Endothelial cell (in vitro differentiated cells): ENCODE measurements around the gene TGFB2. TPM values are rescaled to one million over a fixed set of nuclear protein-coding genes. Genes with fewer than 3 reads are reported as not detected.

Experiments used
- DNase-seq: peaks from one replicate; pipeline ENCODE4 v3.0.0; 2021; ENCODE audit warnings: low spot score
- H3K27ac Mint-ChIP-seq: one replicate; pipeline ENCODE4 v1.8.0; 2021; ENCODE audit warnings: mixed read lengths, inconsistent platforms; ENCODE audit not compliant: unreplicated experiment
- H3K27me3 Mint-ChIP-seq: one replicate; pipeline ENCODE4 v1.8.0; 2021; ENCODE audit warnings: mild to moderate bottlenecking, moderate library complexity, mixed read lengths, inconsistent platforms; ENCODE audit not compliant: unreplicated experiment
- H3K36me3 Mint-ChIP-seq: one replicate; pipeline ENCODE4 v1.8.0; 2021; ENCODE audit warnings: mild to moderate bottlenecking, low read depth, mixed read lengths, inconsistent platforms; ENCODE audit not compliant: unreplicated experiment
- H3K4me1 Mint-ChIP-seq: one replicate; pipeline ENCODE4 v1.8.0; 2021; ENCODE audit warnings: mild to moderate bottlenecking, mixed read lengths, inconsistent platforms; ENCODE audit not compliant: unreplicated experiment
- H3K4me3 Mint-ChIP-seq: one replicate; pipeline ENCODE4 v1.8.0; 2021; ENCODE audit warnings: mild to moderate bottlenecking, mixed read lengths, inconsistent platforms; ENCODE audit not compliant: unreplicated experiment
- H3K9me3 Mint-ChIP-seq: one replicate; pipeline ENCODE4 v1.8.0; 2021; ENCODE audit warnings: mixed read lengths, inconsistent platforms; ENCODE audit not compliant: unreplicated experiment
- total RNA-seq: library from RNA; stranded (reverse); fragmentation: NEBNext Ultra II Directional; extraction: Animal tissue kit (Norgen Biotek cat#: 25700); gene quantifications from one replicate; pipeline ENCODE4 v1.2.1, GENCODE V29; 2021; ENCODE audit not compliant: unreplicated experiment
- TF ChIP-seq, protein P1 (sequence below): fragments of 200-600 bp; sonication (generic); IDR thresholded peaks from one replicate; pipeline ENCODE4 v1.5.0; 2021; ENCODE audit warnings: antibody characterized with exemption; ENCODE audit not compliant: unreplicated experiment

Gene TGFB2
- total RNA-seq, 1 donor from 2014 or later = 0.62 TPM

DNA sequence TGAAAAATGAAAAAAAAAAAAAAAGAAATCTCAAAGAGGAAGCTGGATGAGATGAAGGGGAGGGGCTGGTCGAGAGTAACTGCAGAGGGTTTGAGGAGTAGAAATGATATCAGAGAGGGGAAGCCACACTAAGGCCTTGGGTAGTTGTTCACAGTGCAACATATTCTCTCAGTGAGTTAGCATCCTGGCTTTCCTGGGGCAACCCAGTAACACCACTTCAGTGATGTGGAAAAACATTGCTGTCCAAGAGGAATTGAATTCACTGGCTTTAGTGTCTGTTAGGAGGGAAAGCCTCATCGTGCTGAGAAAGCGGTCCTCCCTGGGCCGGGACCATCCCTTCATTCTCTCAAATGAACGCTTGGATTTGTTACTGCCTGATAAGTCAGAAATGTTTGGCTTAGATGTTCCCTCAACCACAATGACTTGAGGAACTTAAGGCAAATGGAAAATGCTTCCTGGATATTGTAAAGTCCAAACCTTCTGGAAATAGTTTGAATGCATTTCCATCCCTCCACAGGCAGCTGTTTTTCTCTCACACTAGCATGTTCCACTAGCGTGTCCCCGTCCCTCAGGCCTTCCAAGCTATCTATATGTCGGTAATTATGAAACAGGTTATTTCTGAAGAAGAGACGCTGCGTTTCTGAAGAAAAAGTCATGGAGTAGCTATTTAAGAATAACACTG lies 12.2 kb downstream of the TGFB2 start:
- no peak overlapping the region for H3K4me3 Mint-ChIP-seq
- TF ChIP-seq, protein P1, sequence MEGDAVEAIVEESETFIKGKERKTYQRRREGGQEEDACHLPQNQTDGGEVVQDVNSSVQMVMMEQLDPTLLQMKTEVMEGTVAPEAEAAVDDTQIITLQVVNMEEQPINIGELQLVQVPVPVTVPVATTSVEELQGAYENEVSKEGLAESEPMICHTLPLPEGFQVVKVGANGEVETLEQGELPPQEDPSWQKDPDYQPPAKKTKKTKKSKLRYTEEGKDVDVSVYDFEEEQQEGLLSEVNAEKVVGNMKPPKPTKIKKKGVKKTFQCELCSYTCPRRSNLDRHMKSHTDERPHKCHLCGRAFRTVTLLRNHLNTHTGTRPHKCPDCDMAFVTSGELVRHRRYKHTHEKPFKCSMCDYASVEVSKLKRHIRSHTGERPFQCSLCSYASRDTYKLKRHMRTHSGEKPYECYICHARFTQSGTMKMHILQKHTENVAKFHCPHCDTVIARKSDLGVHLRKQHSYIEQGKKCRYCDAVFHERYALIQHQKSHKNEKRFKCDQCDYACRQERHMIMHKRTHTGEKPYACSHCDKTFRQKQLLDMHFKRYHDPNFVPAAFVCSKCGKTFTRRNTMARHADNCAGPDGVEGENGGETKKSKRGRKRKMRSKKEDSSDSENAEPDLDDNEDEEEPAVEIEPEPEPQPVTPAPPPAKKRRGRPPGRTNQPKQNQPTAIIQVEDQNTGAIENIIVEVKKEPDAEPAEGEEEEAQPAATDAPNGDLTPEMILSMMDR = no peak
- H3K4me1 Mint-ChIP-seq = no peaks in the 10 kb centered on the region
- H3K36me3 Mint-ChIP-seq = no peaks in the 10 kb centered on the region
- no peak overlapping the region for H3K27ac Mint-ChIP-seq
- no peak for DNase-seq
- H3K27me3 Mint-ChIP-seq = peaks cover 2% of the 10 kb centered on the region
- H3K9me3 Mint-ChIP-seq = no peaks in the 10 kb centered on the region

DNA sequence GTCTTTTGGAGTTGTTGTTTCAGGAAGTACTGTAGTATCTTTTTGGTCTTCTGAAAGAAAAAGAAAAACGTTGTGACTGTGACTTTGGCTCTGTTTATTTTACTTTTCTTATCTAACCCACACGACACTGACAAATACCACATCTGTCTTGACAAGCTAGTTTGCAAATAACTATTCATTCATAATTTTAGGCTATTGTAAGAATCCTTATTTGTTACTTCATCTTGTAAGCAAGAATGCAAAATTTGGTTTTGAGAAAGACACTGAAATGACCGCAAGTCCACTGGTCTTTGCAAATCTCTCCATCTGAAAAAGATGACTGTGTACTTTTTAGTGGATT lies 12.7 kb downstream of the TGFB2 start:
- H3K4me1 Mint-ChIP-seq = no peaks in the 10 kb centered on the region
- TF ChIP-seq, protein P1 = no peak
- DNase-seq = no peak
- no peak overlapping the region for H3K4me3 Mint-ChIP-seq
- H3K9me3 Mint-ChIP-seq = no peaks in the 10 kb centered on the region
- H3K27me3 Mint-ChIP-seq = peaks cover 2% of the 10 kb centered on the region
- H3K27ac Mint-ChIP-seq = no peak overlapping the region
- no peaks in the 10 kb centered on the region for H3K36me3 Mint-ChIP-seq

DNA sequence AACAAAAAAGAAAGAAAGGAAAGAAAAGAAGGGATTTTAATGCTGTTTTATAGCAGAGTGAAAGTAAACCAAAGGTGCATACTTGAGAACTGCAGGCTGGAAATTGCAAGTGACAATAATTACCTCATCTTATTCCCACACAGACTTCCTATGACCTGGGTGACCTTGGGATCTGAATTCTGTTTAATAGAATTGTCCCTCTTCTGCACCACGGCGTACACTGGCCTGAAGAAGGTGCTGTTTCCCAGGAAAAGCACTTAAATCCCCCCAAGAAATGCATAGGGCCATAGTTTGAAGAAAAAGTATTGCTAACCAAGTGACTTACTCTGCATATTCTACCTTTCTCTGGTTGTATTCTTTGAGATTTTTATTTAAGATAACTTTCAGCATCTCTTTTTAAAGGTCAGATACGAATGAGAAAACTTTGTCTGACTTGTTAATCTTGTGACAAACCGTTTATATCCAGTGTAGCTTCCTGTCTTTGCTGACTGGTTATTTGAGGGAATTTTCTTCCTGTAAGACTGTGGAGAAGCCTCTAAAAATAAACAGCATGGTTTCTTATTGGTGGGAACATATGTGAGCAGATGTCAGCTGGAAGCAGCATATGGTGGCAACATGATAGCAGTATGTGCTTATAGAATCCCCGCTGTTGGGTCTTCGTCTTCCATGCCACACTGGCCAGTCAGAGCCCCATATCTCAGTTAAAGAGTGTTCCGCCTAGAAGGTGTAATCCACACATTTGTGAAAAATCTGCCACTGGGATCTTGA lies 16.3 kb downstream of the TGFB2 start:
- no peaks in the 10 kb centered on the region for H3K27me3 Mint-ChIP-seq
- no peaks in the 10 kb centered on the region for H3K9me3 Mint-ChIP-seq
- no peaks in the 10 kb centered on the region for H3K36me3 Mint-ChIP-seq
- no peak overlapping the region for H3K4me3 Mint-ChIP-seq
- TF ChIP-seq, protein P1 = no peak
- DNase-seq = peak; percentile 15
- H3K4me1 Mint-ChIP-seq = no peaks in the 10 kb centered on the region
- H3K27ac Mint-ChIP-seq = no peak overlapping the region

DNA sequence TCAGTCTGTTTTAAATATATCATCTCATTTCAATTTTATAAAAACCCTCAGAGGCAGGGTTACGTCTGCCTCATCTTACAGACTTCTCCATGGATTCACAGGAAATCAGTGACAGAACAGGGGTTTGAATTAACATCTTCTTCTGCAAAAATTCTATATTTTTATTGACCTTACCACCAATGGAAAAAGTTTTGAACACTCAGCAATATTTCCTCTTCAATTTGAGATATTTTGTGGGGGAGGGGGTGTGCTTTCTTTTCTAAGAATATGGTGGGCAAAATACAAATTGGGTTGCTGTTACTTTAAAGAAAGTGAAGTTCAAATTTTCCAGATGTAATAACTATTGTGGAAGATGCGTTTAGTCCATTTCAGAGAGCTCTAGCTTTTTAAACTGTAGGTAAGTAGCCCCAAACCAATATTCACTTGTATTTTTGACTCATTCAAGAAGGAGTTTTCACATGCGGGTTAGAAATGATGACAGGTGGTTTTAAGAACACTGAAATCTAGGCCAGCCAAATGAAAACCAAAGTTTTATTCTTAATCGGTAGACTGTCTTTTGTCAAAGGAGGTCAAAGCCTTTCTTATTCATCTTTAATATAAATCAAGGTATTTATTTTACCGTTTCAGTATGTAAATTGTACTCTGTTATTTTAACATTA lies 17.4 kb downstream of the TGFB2 start:
- Mint-ChIP-seq H3K36me3 (no peaks in the 10 kb centered on the region), H3K4me3 (no peak overlapping the region), H3K27ac (no peak overlapping the region), H3K4me1 (no peaks in the 10 kb centered on the region), H3K27me3 (no peaks in the 10 kb centered on the region), H3K9me3 (no peaks in the 10 kb centered on the region)
- no peak for DNase-seq
- TF ChIP-seq, protein P1 = no peak

DNA sequence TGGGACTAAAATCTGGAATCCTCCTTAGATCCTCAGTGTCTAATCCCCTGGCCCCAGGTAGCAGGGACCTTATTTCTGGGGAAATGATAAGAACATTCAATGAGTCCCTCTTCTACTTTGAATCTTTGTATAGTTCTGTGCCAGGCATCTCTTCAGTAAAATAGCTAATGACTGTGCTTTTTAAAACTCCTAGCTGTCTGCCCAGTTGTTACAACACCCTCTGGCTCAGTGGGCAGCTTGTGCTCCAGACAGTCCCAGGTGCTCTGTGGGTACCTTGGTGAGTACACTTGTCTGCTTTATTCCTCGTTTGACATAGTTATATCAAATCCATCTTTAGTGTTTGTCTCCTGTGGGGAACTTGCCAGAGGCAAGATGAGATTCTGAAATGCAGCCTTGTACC lies 18.0 kb downstream of the TGFB2 start:
- Mint-ChIP-seq H3K27me3 (peaks cover 2% of the 10 kb centered on the region), H3K27ac (no peak overlapping the region), H3K9me3 (no peaks in the 10 kb centered on the region), H3K4me1 (no peaks in the 10 kb centered on the region), H3K4me3 (no peak overlapping the region), H3K36me3 (no peaks in the 10 kb centered on the region)
- TF ChIP-seq, protein P1 = no peak
- DNase-seq = no peak
